ENCODE measurements around the gene MNS1.

GRCh38 chr15:56491110-56491722 is 26.3 kb upstream of the MNS1 start:
- TF ChIP-seq CTCF (IDR thresholded peaks at IDR 0.05 in 2 of 3, conservative IDR thresholded peaks at IDR 0.05 in 1 of 3; ENCODE audit: control insufficient read depth in 2 of 3, extremely low read depth in 1 of 3, insufficient read depth in 1 of 3, low read depth in 3 of 3, low read length in 3 of 3) (peak; percentile 89 to 94 (median 92)), KDM1A (IDR thresholded peaks at IDR 0.05; ENCODE audit: borderline replicate concordance) (no peak), BCL3 (IDR thresholded peaks at IDR 0.05; ENCODE audit: borderline replicate concordance, insufficient read depth, low read depth, low read length, poor library complexity, severe bottlenecking) (no peak), CHD1 (IDR thresholded peaks at IDR 0.05; ENCODE audit: low read depth, low read length) (no peak), POLR2AphosphoS5 (IDR thresholded peaks at IDR 0.05; ENCODE audit: low read length) (no peak), CEBPZ (IDR thresholded peaks at IDR 0.05; ENCODE audit: low read depth, low read length) (no peak), ZNF274 (IDR thresholded peaks at IDR 0.05; ENCODE audit: insufficient read depth, insufficient read length) (no peak)
